AG09319 (cell line): ENCODE data around the gene DUSP3.

Source experiments
- DNase-seq: peaks from one replicate; pipeline ENCODE4 v3.0.0-alpha.2; 2010; ENCODE audit warnings: low read depth; ENCODE audit errors: extremely low read depth
- TF ChIP-seq, protein P1 (sequence below): IDR thresholded peaks from 2 replicates; pipeline ENCODE4 v1.5.1; 2011; ENCODE audit warnings: low read depth, mild to moderate bottlenecking, inconsistent platforms, low read length, moderate library complexity

The DUSP3 gene

GRCh38 chr17:43778337-43779144, at the start of gene DUSP3:
Gene DUSP3, minus strand, starts transcription at chr17:43778977. Its CDS starts 53 bp downstream, at chr17:43778924.
- peak; percentile 82 for DNase-seq
- TF ChIP-seq, protein P1, sequence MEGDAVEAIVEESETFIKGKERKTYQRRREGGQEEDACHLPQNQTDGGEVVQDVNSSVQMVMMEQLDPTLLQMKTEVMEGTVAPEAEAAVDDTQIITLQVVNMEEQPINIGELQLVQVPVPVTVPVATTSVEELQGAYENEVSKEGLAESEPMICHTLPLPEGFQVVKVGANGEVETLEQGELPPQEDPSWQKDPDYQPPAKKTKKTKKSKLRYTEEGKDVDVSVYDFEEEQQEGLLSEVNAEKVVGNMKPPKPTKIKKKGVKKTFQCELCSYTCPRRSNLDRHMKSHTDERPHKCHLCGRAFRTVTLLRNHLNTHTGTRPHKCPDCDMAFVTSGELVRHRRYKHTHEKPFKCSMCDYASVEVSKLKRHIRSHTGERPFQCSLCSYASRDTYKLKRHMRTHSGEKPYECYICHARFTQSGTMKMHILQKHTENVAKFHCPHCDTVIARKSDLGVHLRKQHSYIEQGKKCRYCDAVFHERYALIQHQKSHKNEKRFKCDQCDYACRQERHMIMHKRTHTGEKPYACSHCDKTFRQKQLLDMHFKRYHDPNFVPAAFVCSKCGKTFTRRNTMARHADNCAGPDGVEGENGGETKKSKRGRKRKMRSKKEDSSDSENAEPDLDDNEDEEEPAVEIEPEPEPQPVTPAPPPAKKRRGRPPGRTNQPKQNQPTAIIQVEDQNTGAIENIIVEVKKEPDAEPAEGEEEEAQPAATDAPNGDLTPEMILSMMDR: no peak

- TF ChIP-seq, protein P1: no peak
- no peak for DNase-seq
Observed at GRCh38 chr17:43827596-43827995, 48.8 kb upstream of the DUSP3 start.

DNA sequence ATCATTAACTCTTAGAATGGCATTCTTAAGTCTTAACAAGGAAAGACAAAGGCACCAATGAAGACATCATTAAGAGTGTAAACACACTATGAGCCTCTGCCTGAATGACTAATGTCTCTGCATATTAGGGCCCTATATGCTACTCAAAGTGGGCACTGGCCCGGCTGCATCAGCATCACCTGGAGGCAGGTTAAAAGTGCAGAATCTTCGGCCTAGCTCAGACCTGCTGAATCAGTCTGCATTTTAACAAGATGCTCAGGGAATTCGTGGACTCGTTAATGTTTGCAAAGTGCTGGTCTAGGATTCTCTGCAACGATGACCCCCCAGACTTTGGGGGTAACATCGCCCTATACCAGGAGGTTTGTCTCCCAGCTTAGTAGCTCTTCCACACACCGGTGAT, 47.4 kb upstream of the DUSP3 start:
- TF ChIP-seq, protein P1: no peak
- no peak for DNase-seq

DNA sequence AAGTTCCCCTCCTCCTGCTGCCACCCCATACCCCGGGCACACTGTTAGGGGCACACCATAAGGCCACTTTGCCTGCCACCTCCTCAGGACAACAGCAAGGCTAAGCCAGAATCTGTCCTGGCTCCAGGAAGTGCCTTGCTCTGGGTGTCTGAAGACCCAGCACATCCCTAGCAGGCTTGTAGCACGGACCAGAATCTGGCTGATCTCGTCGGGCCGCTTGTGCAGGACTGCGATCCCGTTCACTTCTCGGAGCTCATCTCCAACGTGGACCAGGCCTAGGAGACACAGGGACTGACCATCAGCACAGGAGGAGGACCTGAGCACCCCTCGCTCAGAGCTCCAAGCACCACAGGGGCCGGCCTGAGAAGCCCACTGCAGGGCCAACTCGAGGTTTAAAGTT, 46.8 kb upstream of the DUSP3 start:
- TF ChIP-seq, protein P1: no peak
- no peak for DNase-seq

DNA sequence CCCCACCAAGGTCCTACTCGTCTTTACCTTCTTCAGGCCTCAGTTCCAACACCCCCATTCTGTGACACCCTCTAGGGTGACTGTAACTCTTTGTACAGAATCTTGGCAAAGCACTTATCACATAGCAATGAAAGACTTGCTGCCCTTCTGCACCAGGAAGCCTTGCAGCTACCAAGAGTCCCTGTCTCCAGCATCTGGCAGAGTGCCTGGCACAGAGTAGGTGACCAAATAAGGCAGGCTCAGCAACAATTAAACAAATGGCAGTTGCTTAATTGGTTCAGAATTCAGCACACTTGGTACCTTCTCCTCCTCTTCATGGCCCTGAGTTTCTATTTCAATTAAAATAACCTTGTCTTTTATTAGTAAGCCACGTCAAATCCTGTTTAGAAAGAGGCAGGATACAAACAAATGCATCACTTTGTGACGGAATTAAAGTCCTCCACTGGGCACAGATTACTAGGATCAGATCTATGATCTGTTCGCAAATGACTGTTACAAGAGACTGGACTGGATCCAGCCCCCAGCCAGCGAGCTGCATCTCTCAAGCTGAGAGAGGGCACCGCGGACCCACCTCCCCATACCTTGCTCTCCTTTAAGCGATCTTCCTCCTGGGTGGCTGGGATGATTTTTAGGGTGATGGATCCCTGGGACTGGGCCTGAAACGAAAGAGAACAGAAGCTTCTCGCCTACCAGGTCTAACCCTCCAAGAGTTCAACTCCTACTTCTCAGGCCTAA, 44.7 kb upstream of the DUSP3 start:
- TF ChIP-seq, protein P1: no peak
- no peak for DNase-seq

DNA sequence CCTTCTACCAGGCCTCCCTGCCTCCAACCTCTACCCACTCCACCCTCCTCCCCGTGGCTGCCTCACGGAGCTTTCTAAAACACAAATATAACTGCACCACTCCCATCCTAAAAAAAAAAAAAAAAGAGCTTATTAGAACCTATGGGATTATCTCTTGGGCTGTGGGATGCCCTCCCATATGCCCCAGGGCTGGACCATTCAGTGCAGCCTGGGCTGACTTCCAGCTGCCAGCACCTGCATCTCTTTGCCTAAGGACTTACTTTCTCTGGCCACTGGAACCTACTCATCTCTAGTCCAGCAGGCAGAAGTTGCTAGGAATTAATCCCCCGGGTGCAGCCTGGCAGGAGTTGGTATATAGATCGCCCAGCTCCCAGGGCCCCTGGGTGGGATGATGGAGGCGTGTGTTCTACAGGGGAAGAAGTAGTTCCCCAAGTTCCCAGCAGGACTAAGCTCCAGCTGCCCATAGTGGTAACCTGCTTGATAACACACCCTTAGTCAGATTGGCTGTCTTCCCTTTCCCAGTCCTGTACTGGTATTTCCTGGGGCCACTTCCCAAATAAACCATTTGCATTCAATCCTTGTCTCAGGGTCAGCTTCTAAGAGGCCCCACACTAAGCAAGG, 43.9 kb upstream of the DUSP3 start:
- TF ChIP-seq, protein P1: no peak
- DNase-seq: no peak

- no peak for DNase-seq
- TF ChIP-seq, protein P1: no peak
Observed at GRCh38 chr17:43820759-43821158, 42.0 kb upstream of the DUSP3 start.
